HG02678 (cell line): ENCODE measurements around the gene STAB1.

ENCODE experiments used
- ATAC-seq: cut with Tn5 transposase; IDR thresholded peaks from one replicate; pipeline ENCODE4 v1.9.1; 2021; ENCODE audit warnings: mild to moderate bottlenecking, moderate library complexity; ENCODE audit not compliant: unreplicated experiment

STAB1 gene, protein sequence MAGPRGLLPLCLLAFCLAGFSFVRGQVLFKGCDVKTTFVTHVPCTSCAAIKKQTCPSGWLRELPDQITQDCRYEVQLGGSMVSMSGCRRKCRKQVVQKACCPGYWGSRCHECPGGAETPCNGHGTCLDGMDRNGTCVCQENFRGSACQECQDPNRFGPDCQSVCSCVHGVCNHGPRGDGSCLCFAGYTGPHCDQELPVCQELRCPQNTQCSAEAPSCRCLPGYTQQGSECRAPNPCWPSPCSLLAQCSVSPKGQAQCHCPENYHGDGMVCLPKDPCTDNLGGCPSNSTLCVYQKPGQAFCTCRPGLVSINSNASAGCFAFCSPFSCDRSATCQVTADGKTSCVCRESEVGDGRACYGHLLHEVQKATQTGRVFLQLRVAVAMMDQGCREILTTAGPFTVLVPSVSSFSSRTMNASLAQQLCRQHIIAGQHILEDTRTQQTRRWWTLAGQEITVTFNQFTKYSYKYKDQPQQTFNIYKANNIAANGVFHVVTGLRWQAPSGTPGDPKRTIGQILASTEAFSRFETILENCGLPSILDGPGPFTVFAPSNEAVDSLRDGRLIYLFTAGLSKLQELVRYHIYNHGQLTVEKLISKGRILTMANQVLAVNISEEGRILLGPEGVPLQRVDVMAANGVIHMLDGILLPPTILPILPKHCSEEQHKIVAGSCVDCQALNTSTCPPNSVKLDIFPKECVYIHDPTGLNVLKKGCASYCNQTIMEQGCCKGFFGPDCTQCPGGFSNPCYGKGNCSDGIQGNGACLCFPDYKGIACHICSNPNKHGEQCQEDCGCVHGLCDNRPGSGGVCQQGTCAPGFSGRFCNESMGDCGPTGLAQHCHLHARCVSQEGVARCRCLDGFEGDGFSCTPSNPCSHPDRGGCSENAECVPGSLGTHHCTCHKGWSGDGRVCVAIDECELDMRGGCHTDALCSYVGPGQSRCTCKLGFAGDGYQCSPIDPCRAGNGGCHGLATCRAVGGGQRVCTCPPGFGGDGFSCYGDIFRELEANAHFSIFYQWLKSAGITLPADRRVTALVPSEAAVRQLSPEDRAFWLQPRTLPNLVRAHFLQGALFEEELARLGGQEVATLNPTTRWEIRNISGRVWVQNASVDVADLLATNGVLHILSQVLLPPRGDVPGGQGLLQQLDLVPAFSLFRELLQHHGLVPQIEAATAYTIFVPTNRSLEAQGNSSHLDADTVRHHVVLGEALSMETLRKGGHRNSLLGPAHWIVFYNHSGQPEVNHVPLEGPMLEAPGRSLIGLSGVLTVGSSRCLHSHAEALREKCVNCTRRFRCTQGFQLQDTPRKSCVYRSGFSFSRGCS (N-terminal part only)

DNA sequence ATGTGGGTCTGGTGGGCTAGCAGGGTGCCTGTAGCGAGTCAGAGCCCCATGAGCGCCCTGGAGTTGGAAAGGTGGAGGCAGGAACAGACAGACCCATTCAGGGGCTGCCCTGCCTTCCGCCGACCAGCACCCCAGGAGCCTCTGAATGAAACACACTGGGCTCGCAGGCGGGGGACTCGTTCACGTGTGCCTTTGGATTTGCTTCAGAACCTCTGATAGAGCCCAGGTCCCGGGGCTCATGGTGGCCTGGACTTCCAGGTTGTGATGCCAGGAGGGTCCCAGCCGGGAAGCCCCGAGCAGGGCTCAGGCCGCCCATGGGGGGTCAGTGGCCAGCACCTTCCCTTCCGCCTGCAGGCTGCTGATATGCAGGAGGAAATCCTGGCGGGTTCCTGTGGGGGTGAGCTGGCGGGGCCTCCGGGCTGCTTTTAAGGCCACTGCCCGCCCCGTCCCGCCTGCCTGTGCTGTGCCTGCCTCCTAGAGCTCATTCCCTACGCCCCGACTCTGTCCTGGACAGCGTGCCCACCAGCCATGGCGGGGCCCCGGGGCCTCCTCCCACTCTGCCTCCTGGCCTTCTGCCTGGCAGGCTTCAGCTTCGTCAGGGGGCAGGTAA lies at the start of gene STAB1:
Gene STAB1 (plus strand): TSS at position 453 of the 610 bp plus-strand sequence. CDS start 76 bp downstream, at position 529.
- ATAC-seq = no peak

DNA sequence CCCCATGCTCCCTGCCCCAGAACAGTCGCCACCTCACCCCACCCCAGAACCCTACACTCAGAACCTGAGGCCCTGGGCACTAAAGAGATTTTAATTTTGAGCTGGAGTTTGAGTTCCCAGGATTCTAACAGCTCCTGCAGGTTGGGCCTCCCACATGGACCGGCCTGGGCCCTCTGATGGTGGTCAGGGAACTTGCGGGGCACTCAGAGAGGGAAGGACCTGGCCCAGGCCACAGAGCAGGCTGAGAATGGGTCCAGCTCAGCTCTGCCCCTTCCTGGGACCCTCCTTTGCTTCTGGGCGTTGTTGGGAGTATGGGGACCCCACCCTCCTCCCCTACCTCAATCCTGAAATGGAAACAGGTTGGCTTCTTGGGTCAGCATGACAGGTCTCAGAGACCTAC lies 49.1 kb upstream of the STAB1 start:
- no peak for ATAC-seq

GRCh38 chr3:52446631-52447511 lies 48.3 kb upstream of the STAB1 start:
- no peak for ATAC-seq

GRCh38 chr3:52447512-52448355 lies 47.4 kb upstream of the STAB1 start:
- ATAC-seq = no peak

GRCh38 chr3:52450489-52451236 lies 44.5 kb upstream of the STAB1 start:
- ATAC-seq = no peak

GRCh38 chr3:52451237-52452083 lies 43.7 kb upstream of the STAB1 start:
- no peak for ATAC-seq

DNA sequence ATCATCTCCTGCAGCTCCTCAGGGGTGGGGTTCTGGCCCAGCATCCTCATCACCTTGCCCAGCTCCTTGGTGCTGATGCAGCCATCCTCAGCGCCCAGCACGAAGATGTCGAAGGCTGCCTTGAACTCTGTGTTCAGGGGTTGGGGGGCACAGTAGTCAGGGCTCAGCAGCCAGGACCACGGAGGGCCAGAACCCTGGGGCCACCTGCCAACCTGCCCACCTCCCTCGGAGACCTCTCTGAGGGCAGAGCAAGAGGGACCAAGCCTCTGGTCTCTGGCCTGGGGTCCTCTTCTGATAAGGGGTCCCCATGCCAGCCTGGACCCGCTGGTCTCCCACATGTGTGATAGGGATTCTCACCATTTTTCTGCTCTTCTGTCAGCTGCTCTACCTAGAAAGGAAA lies 43.0 kb upstream of the STAB1 start:
- no peak for ATAC-seq

DNA sequence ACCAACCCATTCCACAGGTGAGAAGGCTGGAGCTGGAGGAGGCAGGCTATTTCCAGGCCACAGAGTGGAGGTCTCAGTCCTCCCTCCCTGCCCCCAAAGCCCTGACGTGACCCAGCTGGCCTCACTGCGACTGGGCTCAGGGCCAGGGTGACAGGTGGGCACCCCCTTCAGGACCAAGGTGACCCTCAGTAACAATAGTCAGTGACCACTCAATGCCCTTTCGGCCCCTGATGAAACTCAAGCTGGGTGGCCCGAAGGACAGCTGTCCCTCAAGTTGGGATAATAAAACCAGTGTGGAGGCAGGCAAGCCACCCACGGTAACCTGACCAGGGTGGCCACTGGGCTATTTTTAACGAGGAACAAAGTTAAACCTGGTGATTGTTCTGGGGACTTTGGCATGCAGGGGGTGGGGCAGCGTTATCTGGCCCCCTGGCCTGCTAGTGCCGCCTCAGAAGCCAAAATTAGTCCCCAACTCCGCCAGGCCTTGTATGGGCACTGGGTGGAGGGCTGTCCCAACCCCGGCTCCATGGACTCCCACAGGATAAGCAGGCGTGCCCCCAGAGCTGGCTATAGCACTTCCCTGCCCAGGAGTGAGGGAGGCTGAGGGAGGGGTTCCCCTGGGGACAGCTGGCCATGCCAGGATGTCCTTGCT lies 42.4 kb upstream of the STAB1 start:
- ATAC-seq = no peak

DNA sequence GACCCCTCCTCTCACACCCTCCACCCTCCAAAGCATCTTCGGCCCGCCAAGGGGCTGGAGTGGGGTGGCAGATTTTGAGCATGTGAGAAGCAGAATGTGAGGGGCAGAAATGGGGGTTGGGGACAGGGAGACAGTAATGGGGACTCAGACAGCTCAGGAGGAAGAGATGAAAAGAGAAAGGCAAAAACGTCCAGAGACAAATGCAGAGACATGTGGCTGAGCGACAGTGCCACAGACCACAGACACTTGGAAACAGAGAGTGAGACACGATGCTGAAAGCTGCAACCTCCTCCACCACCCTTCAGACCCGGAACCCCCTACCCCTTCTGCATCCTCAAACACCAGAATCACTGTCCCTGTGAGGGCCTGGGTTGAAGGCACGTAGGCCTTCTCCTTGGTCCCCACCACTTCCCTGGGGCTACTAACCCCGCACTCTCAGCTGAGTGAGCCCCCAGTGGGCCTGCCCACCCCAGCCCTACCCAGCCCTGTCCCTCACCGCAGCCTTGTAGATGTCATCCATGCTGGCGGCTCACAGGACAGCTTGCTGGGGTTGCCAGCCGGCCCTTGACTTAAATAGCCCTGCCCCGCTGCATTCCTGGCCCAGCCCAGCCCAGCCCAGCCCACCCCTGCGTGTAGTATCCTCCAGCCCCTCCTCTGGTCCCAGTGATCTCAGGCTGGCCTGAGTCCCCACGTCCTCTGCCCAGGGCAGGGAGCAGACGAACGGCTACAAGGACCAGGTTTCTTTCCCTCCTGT lies 41.5 kb upstream of the STAB1 start, which contains the start of gene TNNC1:
Gene TNNC1 (minus strand): TSS at position 546 of the 754 bp plus-strand sequence. CDS start 26 bp downstream, at position 520.
- ATAC-seq = no peak

- ATAC-seq = no peak
Measured at GRCh38 chr3:52454250-52454937, 40.7 kb upstream of the STAB1 start.

DNA sequence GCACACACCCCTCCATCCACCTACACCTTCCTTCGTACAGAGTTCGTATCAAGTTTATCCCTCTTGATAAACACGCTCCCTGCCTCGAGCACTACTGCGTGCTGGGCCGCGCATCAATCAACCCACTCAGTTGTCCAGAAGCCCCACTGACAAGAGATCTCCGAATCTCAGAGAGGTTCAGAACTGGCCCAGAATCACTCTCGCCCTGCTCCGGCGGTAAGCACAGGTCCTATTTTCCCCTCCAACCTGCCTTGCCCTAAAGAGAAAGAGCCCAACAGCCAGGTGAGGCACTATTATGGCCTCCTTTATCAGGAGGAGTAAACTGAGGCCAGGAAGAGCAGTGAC lies 40.2 kb upstream of the STAB1 start:
- ATAC-seq = no peak

GRCh38 chr3:52455283-52456168 lies 39.6 kb upstream of the STAB1 start, which contains the start of gene NISCH:
TSS of gene NISCH (plus strand) at chr3:52455604. CDS start at chr3:52455642, 38 bp downstream.
- ATAC-seq = peak; percentile 77

GRCh38 chr3:52456169-52456799 lies 38.9 kb upstream of the STAB1 start:
- ATAC-seq = no peak

- no peak for ATAC-seq
Measured at GRCh38 chr3:52456800-52457183, 38.3 kb upstream of the STAB1 start.
